ENCODE results near the gene CDK5RAP1.

Gene CDK5RAP1

GRCh38 chr20:33362898-33363297 lies 38.4 kb downstream of the CDK5RAP1 start:
- DNase-seq (ENCODE audit: extremely low spot score): no peak

GRCh38 chr20:33359399-33360261 lies 41.7 kb downstream of the CDK5RAP1 start:
- POLR2A ChIA-PET: no interaction called here
- no peak for TF ChIP-seq CTCF (IDR thresholded peaks at IDR 0.05; ENCODE audit: control extremely low read depth, extremely low read depth, low read depth, missing control alignments)
- CTCF ChIA-PET: no interaction called here

More at GRCh38 chr20:33362898-33363297, 38.4 kb downstream of the CDK5RAP1 start:
- ChIA-PET POLR2A (no interaction called here), CTCF (no interaction called here)
- no peak for TF ChIP-seq CTCF (IDR thresholded peaks at IDR 0.05; ENCODE audit: control extremely low read depth, extremely low read depth, low read depth, missing control alignments)

GRCh38 chr20:33353013-33353402 lies 48.3 kb downstream of the CDK5RAP1 start:
- DNase-seq (ENCODE audit: extremely low spot score): no peak
- ChIA-PET CTCF (no interaction called here), POLR2A (no interaction called here)
- no peak for TF ChIP-seq CTCF (IDR thresholded peaks at IDR 0.05; ENCODE audit: control extremely low read depth, extremely low read depth, low read depth, missing control alignments)

More at GRCh38 chr20:33359399-33360261, 41.7 kb downstream of the CDK5RAP1 start:
- no peak for DNase-seq (ENCODE audit: extremely low spot score)

GRCh38 chr20:33352258-33353012 lies 48.9 kb downstream of the CDK5RAP1 start:
- DNase-seq (ENCODE audit: extremely low spot score): no peak
- TF ChIP-seq CTCF (IDR thresholded peaks at IDR 0.05; ENCODE audit: control extremely low read depth, extremely low read depth, low read depth, missing control alignments): no peak
- CTCF ChIA-PET: no interaction called here
- POLR2A ChIA-PET: no interaction called here

GRCh38 chr20:33351696-33352095 lies 49.6 kb downstream of the CDK5RAP1 start:
- no peak for TF ChIP-seq CTCF (IDR thresholded peaks at IDR 0.05; ENCODE audit: control extremely low read depth, extremely low read depth, low read depth, missing control alignments)
- no peak for DNase-seq (ENCODE audit: extremely low spot score)
- POLR2A ChIA-PET: no interaction called here
- CTCF ChIA-PET: no interaction called here

- no peak for TF ChIP-seq CTCF (IDR thresholded peaks at IDR 0.05; ENCODE audit: control extremely low read depth, extremely low read depth, low read depth, missing control alignments)
- no peak for DNase-seq (ENCODE audit: extremely low spot score)
- POLR2A ChIA-PET: no interaction called here
- CTCF ChIA-PET: no interaction called here
These were observed 51.8 kb downstream of the CDK5RAP1 start for GRCh38 chr20:33349493-33349892.

Data from GM10248 (cell line).